ENCODE results near the gene SF3B3.

DNA sequence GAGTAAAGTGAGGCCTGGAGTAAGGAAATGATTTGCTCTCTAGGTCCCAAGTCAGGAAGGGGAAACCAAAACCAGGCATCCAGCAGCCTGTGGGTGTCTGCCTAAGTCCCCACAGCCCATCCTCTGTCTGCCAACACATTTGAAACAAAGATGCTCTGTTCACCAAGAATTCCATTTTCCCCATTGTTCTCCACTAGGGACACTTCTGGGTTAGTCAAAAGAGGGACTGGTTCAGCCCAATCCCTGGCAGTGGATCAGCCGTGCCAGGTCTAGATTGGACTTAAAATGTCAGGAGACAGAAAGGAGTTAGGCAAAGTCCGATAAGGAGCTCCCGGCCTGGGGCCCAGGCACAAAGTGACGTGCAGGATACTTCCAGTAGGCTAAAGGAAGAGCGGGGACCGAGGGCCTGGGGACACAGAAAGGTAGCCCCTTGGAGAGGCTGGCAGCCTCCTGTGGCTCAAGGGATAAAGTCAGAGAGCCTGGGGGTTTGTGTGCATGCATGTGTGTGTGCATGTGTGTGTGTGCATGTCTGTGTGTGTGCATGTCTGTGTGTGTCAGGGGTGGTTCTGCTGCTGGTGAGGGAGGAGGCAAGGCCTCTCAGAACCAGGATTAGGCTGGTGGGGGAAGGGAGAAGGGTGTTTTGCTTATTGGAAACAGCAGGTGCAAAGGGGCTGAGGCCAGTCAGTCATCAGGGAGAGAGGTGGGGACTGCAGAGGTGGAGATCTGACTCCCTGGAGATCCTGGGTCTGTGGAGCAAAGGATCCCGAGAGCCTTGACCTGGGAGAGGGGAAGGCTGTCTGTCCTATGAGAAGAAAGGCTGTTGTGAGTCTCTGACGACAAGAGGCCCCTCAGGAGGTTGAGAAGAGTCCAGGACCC lies 81.0 kb downstream of the SF3B3 start:
- TF ChIP-seq MYC (IDR thresholded peaks at IDR 0.05; ENCODE audit: low read depth, low read length), result no peak
- TF ChIP-seq POLR2AphosphoS5 (IDR thresholded peaks at IDR 0.05; ENCODE audit: insufficient read depth, low read depth, low read length), result no peak
- TF ChIP-seq, protein P1, sequence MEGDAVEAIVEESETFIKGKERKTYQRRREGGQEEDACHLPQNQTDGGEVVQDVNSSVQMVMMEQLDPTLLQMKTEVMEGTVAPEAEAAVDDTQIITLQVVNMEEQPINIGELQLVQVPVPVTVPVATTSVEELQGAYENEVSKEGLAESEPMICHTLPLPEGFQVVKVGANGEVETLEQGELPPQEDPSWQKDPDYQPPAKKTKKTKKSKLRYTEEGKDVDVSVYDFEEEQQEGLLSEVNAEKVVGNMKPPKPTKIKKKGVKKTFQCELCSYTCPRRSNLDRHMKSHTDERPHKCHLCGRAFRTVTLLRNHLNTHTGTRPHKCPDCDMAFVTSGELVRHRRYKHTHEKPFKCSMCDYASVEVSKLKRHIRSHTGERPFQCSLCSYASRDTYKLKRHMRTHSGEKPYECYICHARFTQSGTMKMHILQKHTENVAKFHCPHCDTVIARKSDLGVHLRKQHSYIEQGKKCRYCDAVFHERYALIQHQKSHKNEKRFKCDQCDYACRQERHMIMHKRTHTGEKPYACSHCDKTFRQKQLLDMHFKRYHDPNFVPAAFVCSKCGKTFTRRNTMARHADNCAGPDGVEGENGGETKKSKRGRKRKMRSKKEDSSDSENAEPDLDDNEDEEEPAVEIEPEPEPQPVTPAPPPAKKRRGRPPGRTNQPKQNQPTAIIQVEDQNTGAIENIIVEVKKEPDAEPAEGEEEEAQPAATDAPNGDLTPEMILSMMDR (IDR thresholded peaks at IDR 0.05; ENCODE audit: extremely low read depth in 1 of 2, insufficient read depth in 1 of 2, low read depth in 1 of 2, low read length in 2 of 2), result no peak
- TF ChIP-seq POLR2A (IDR thresholded peaks at IDR 0.05; ENCODE audit: low read depth, low read length), result no peak

All from endothelial cell of umbilical vein (primary cell).